Activated T-helper 17 cell treated with anti-CD3 and anti-CD28 coated beads, Interleukin-2, amount 50 U/mL, for 72 hours (primary cell): ENCODE data around the gene LAT. TPM values are rescaled to one million over a fixed set of nuclear protein-coding genes. Genes with fewer than 3 reads are reported as not detected.
"Not testable (repeated sequence)": the region's sequence is repeated elsewhere in the genome, so short reads cannot be mapped to it uniquely, and the experiment has no call there.

Experiments used
- ATAC-seq: fragments of 150-1000 bp; cut with Tn5 transposase; replicated peaks from 2 replicates; pipeline ENCODE4 v1.10.0; 2021; ENCODE audit warnings: mild to moderate bottlenecking, moderate library complexity
- H3K27ac Mint-ChIP-seq: one replicate; pipeline ENCODE4 v1.8.0; 2022; ENCODE audit warnings: mixed read lengths
- H3K27me3 Mint-ChIP-seq: one replicate; pipeline ENCODE4 v1.8.0; 2022; ENCODE audit warnings: mixed read lengths
- H3K36me3 Mint-ChIP-seq: one replicate; pipeline ENCODE4 v1.8.0; 2022; ENCODE audit warnings: low read depth, mild to moderate bottlenecking, mixed read lengths
- H3K4me1 Mint-ChIP-seq: one replicate; pipeline ENCODE4 v1.8.0; 2022; ENCODE audit warnings: mixed read lengths
- H3K4me3 Mint-ChIP-seq: one replicate; pipeline ENCODE4 v1.8.0; 2022; ENCODE audit warnings: mild to moderate bottlenecking, mixed read lengths
- H3K9me3 Mint-ChIP-seq: one replicate; pipeline ENCODE4 v1.8.0; 2022; ENCODE audit warnings: mixed read lengths
- total RNA-seq, 2 donors: library from RNA; stranded (reverse); gene quantifications; one replicate each; pipeline ENCODE4 v1.2.3, GENCODE V29; 2022

Gene LAT
- total RNA-seq = 100 to 1,000 TPM; 216 to 327 TPM

GRCh38 chr16:28984619-28985135, at the start of gene LAT:
Gene LAT (plus strand): TSS chr16:28985052. CDS start chr16:28985418, 366 bp downstream.
- Mint-ChIP-seq H3K27ac (peak within 1 kb of the TSS; percentile 99), H3K27me3 (no peaks in the 10 kb centered on the region), H3K36me3 (peaks cover 82% of the 10 kb centered on the region), H3K9me3 (peaks cover 6% of the 10 kb centered on the region), H3K4me1 (peaks cover 38% of the 10 kb centered on the region), H3K4me3 (peak within 1 kb of the TSS; percentile 86)
- ATAC-seq = peak; percentile 81

- Mint-ChIP-seq H3K36me3 (no peaks in the 10 kb centered on the region), H3K27ac (peak overlapping the region; percentile 81)
Observed at GRCh38 chr16:28935346-28935745, 49.5 kb upstream of the LAT start.

GRCh38 chr16:28935924-28936783, 48.7 kb upstream of the LAT start:
- H3K4me3 Mint-ChIP-seq = peak overlapping the region; percentile 87
- peak overlapping the region; percentile 81 for H3K27ac Mint-ChIP-seq

More at GRCh38 chr16:28935346-28935745, 49.5 kb upstream of the LAT start:
- no peak for ATAC-seq
- peak overlapping the region; percentile 87 for H3K4me3 Mint-ChIP-seq
- H3K9me3 Mint-ChIP-seq = no peaks in the 10 kb centered on the region
- no peaks in the 10 kb centered on the region for H3K27me3 Mint-ChIP-seq
- peaks cover 20% of the 10 kb centered on the region for H3K4me1 Mint-ChIP-seq

GRCh38 chr16:28936784-28937155, 48.1 kb upstream of the LAT start:
- no peaks in the 10 kb centered on the region for H3K27me3 Mint-ChIP-seq
- H3K36me3 Mint-ChIP-seq = no peaks in the 10 kb centered on the region
- no peaks in the 10 kb centered on the region for H3K9me3 Mint-ChIP-seq
- ATAC-seq = no peak
- H3K27ac Mint-ChIP-seq = peak overlapping the region; percentile 81
- H3K4me1 Mint-ChIP-seq = peaks cover 20% of the 10 kb centered on the region
- H3K4me3 Mint-ChIP-seq = peak overlapping the region; percentile 87

More at GRCh38 chr16:28935924-28936783, 48.7 kb upstream of the LAT start:
- no peaks in the 10 kb centered on the region for H3K36me3 Mint-ChIP-seq
- H3K4me1 Mint-ChIP-seq = peaks cover 20% of the 10 kb centered on the region
- H3K27me3 Mint-ChIP-seq = no peaks in the 10 kb centered on the region
- peak; percentile 99 for ATAC-seq
- H3K9me3 Mint-ChIP-seq = no peaks in the 10 kb centered on the region

- Mint-ChIP-seq H3K4me3 (no peak overlapping the region), H3K4me1 (peaks cover 20% of the 10 kb centered on the region), H3K27me3 (no peaks in the 10 kb centered on the region), H3K9me3 (no peaks in the 10 kb centered on the region), H3K27ac (no peak overlapping the region), H3K36me3 (no peaks in the 10 kb centered on the region)
- no peak for ATAC-seq
Observed at GRCh38 chr16:28937222-28937876, 47.5 kb upstream of the LAT start.

GRCh38 chr16:28938721-28939120, 46.1 kb upstream of the LAT start:
- Mint-ChIP-seq H3K27me3 (no peaks in the 10 kb centered on the region), H3K27ac (no peak overlapping the region), H3K4me1 (peaks cover 20% of the 10 kb centered on the region), H3K4me3 (no peak overlapping the region), H3K9me3 (no peaks in the 10 kb centered on the region), H3K36me3 (no peaks in the 10 kb centered on the region)
- ATAC-seq = no peak

- H3K27ac Mint-ChIP-seq, H3K36me3 Mint-ChIP-seq, H3K9me3 Mint-ChIP-seq, H3K4me3 Mint-ChIP-seq, H3K27me3 Mint-ChIP-seq, ATAC-seq: not testable (repeated sequence)
- peaks cover 13% of the 10 kb centered on the region for H3K4me1 Mint-ChIP-seq
Observed at GRCh38 chr16:28939825-28940224, 45.0 kb upstream of the LAT start.

GRCh38 chr16:28943281-28943680, 41.6 kb upstream of the LAT start:
- no peak overlapping the region for H3K4me3 Mint-ChIP-seq
- no peak overlapping the region for H3K27ac Mint-ChIP-seq
- H3K9me3 Mint-ChIP-seq = no peaks in the 10 kb centered on the region
- ATAC-seq = no peak
- H3K4me1 Mint-ChIP-seq = peaks cover 11% of the 10 kb centered on the region
- no peaks in the 10 kb centered on the region for H3K36me3 Mint-ChIP-seq
- no peaks in the 10 kb centered on the region for H3K27me3 Mint-ChIP-seq

GRCh38 chr16:28946681-28947080, 38.2 kb upstream of the LAT start:
- H3K27ac Mint-ChIP-seq = no peak overlapping the region
- no peaks in the 10 kb centered on the region for H3K9me3 Mint-ChIP-seq
- H3K4me1 Mint-ChIP-seq = peaks cover 14% of the 10 kb centered on the region
- H3K36me3 Mint-ChIP-seq = peaks cover 13% of the 10 kb centered on the region
- H3K27me3 Mint-ChIP-seq = no peaks in the 10 kb centered on the region
- H3K4me3 Mint-ChIP-seq = no peak overlapping the region
- ATAC-seq = no peak

- Mint-ChIP-seq H3K4me1 (peaks cover 17% of the 10 kb centered on the region), H3K27ac (peak within 1 kb of the TSS; percentile 88), H3K27me3 (no peaks in the 10 kb centered on the region), H3K9me3 (no peaks in the 10 kb centered on the region), H3K4me3 (peak within 1 kb of the TSS; percentile 82), H3K36me3 (peaks cover 55% of the 10 kb centered on the region)
- peak; percentile 98 for ATAC-seq
Observed at GRCh38 chr16:28950648-28951409, 34.0 kb upstream of the LAT start, which contains the start of gene NFATC2IP. Gene NFATC2IP (plus strand): TSS chr16:28950937. CDS start chr16:28951012, 75 bp downstream.

- no peak for ATAC-seq
- peaks cover 61% of the 10 kb centered on the region for H3K36me3 Mint-ChIP-seq
- no peaks in the 10 kb centered on the region for H3K9me3 Mint-ChIP-seq
- H3K4me3 Mint-ChIP-seq = peak overlapping the region; percentile 82
- peak overlapping the region; percentile 88 for H3K27ac Mint-ChIP-seq
- no peaks in the 10 kb centered on the region for H3K27me3 Mint-ChIP-seq
- peaks cover 15% of the 10 kb centered on the region for H3K4me1 Mint-ChIP-seq
Observed at GRCh38 chr16:28951410-28951943, 33.4 kb upstream of the LAT start.

GRCh38 chr16:28958216-28958615, 26.6 kb upstream of the LAT start:
- H3K27ac Mint-ChIP-seq = no peak overlapping the region
- ATAC-seq = no peak
- peaks cover 99% of the 10 kb centered on the region for H3K36me3 Mint-ChIP-seq
- H3K9me3 Mint-ChIP-seq = no peaks in the 10 kb centered on the region
- no peaks in the 10 kb centered on the region for H3K27me3 Mint-ChIP-seq
- no peak overlapping the region for H3K4me3 Mint-ChIP-seq
- H3K4me1 Mint-ChIP-seq = no peaks in the 10 kb centered on the region

- ATAC-seq = no peak
- H3K36me3 Mint-ChIP-seq = peaks cover 99% of the 10 kb centered on the region
Observed at GRCh38 chr16:28958836-28959235, 26.0 kb upstream of the LAT start.

GRCh38 chr16:28964072-28964471, 20.8 kb upstream of the LAT start:
- peak overlapping the region; percentile 48 for H3K27ac Mint-ChIP-seq
- H3K4me3 Mint-ChIP-seq = no peak overlapping the region
- H3K9me3 Mint-ChIP-seq = no peaks in the 10 kb centered on the region
- H3K27me3 Mint-ChIP-seq = no peaks in the 10 kb centered on the region
- H3K36me3 Mint-ChIP-seq = peaks cover 77% of the 10 kb centered on the region
- no peak for ATAC-seq
- no peaks in the 10 kb centered on the region for H3K4me1 Mint-ChIP-seq

More at GRCh38 chr16:28958836-28959235, 26.0 kb upstream of the LAT start:
- Mint-ChIP-seq H3K4me3 (no peak overlapping the region), H3K27me3 (no peaks in the 10 kb centered on the region), H3K27ac (no peak overlapping the region), H3K9me3 (no peaks in the 10 kb centered on the region), H3K4me1 (no peaks in the 10 kb centered on the region)
